ENCODE data around the gene PRDX3.

The PRDX3 gene

GRCh38 chr10:119178372-119179119, at the start of gene PRDX3:
Gene PRDX3, minus strand, starts transcription at chr10:119178812. Its CDS starts 22 bp downstream, at chr10:119178790.
- peaks cover 0 to 24% (median 20%) of the 10 kb centered on the region in 4 donors for H3K4me1 ChIP-seq
- intact Hi-C loops (cut with DNase I; ENCODE audit: low total_unique reads) = no loop called here
- DNase-seq = peak; percentile 96
- TF ChIP-seq, protein P1, sequence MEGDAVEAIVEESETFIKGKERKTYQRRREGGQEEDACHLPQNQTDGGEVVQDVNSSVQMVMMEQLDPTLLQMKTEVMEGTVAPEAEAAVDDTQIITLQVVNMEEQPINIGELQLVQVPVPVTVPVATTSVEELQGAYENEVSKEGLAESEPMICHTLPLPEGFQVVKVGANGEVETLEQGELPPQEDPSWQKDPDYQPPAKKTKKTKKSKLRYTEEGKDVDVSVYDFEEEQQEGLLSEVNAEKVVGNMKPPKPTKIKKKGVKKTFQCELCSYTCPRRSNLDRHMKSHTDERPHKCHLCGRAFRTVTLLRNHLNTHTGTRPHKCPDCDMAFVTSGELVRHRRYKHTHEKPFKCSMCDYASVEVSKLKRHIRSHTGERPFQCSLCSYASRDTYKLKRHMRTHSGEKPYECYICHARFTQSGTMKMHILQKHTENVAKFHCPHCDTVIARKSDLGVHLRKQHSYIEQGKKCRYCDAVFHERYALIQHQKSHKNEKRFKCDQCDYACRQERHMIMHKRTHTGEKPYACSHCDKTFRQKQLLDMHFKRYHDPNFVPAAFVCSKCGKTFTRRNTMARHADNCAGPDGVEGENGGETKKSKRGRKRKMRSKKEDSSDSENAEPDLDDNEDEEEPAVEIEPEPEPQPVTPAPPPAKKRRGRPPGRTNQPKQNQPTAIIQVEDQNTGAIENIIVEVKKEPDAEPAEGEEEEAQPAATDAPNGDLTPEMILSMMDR (IDR thresholded peaks at IDR 0.05) = peak in 1 of 2 experiments; percentile 26
- H3K36me3 ChIP-seq = peaks cover 2 to 20% (median 18%) of the 10 kb centered on the region in 3 donors
- H3K4me3 ChIP-seq = peak within 1 kb of the TSS; percentile 58 to 89
- no peaks in the 10 kb centered on the region for H3K9me3 ChIP-seq
- H3K27ac ChIP-seq = peak within 1 kb of the TSS; percentile 76 to 91
- no peaks in the 10 kb centered on the region for H3K27me3 ChIP-seq

DNA sequence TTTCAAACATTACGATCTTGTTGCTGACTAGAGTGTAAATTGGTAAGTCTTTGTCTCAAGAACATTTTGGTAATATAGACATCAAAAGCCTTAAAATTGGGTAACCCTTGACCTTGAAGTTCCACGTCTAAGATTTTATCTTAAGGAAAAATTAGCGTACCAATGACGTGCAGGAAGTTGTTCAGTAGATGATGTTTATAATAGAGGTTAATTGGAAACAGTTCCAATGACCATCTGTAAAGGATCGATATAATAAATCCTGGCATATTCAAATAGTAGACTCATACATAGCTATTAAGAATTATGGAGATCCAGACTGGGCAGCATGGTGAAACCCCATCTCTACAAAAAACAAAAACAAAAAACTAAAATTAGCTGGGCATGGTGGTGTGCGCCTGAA, 49.2 kb upstream of the PRDX3 start:
- Histone ChIP-seq H3K9me3 (no peaks in the 10 kb centered on the region), H3K27me3 (no peaks in the 10 kb centered on the region), H3K4me3 (no peak overlapping the region), H3K4me1 (peaks cover 0 to 66% (median 34%) of the 10 kb centered on the region in 4 donors), H3K27ac (no peak overlapping the region), H3K36me3 (no peaks in the 10 kb centered on the region)
- intact Hi-C loops (cut with DNase I; ENCODE audit: low total_unique reads) = no loop called here
- DNase-seq = no peak
- TF ChIP-seq, protein P1 (IDR thresholded peaks at IDR 0.05) = no peak

GRCh38 chr10:119225083-119225658, 46.6 kb upstream of the PRDX3 start:
- Histone ChIP-seq H3K36me3 (no peaks in the 10 kb centered on the region), H3K4me3 (no peak overlapping the region), H3K4me1 (peaks cover 0 to 88% (median 58%) of the 10 kb centered on the region in 4 donors), H3K9me3 (no peaks in the 10 kb centered on the region), H3K27me3 (no peaks in the 10 kb centered on the region), H3K27ac (peak overlapping the region; percentile 48 to 80)
- TF ChIP-seq, protein P1 (IDR thresholded peaks at IDR 0.05) = no peak
- intact Hi-C loops (cut with DNase I; ENCODE audit: low total_unique reads) = no loop called here
- no peak for DNase-seq

DNA sequence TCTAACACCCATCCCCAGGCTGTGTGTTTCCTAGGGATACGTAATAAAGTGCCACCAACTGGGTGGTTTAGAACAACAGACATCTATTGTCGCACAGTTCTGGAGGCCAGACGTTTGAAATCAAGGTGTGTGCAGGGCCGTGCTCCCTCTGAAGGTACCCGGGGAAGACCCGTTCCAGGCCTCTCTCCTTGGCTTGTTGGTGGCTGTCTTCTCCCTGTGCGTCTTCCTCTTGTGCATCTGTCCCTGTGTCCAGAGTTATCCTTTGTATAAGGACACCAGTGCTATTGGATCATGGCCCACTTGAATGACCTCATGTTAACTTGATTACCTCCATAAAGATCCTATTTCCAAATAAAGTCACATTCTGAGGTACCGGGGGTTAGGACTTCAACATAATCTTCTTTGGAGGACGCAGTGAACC, 44.4 kb upstream of the PRDX3 start:
- intact Hi-C loops (cut with DNase I; ENCODE audit: low total_unique reads) = no loop called here
- H3K27me3 ChIP-seq = no peaks in the 10 kb centered on the region
- H3K36me3 ChIP-seq = no peaks in the 10 kb centered on the region
- no peak for DNase-seq
- H3K27ac ChIP-seq = peak overlapping the region; percentile 80 to 85
- H3K9me3 ChIP-seq = no peaks in the 10 kb centered on the region
- peak overlapping the region in 1 of 2 donors; percentile 15 for H3K4me3 ChIP-seq
- TF ChIP-seq, protein P1 (IDR thresholded peaks at IDR 0.05) = no peak
- H3K4me1 ChIP-seq = peaks cover 0 to 96% (median 80%) of the 10 kb centered on the region in 4 donors

DNA sequence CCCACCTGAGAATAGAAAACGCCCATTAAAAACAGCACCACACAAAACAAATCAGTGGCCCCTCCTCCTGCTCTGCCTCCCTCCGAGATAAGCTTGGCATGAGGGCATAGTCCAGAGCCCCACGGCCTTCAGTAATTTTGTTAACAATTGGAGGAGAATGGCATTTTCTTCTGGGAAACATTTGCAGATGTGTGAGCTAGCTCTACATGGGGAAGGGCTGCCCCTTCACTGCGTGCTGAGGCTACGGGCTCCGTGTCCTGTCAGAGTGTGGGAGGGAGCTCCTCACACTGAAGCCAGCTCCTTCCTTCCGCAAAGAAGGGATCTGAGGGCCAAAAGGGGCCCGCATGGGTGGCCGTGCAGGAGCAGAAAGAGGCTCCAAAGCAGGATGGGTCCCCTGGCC, 43.9 kb upstream of the PRDX3 start:
- no peaks in the 10 kb centered on the region for H3K9me3 ChIP-seq
- TF ChIP-seq, protein P1 (IDR thresholded peaks at IDR 0.05) = no peak
- intact Hi-C loops (cut with DNase I; ENCODE audit: low total_unique reads) = no loop called here
- no peaks in the 10 kb centered on the region for H3K27me3 ChIP-seq
- H3K4me1 ChIP-seq = peaks cover 0 to 98% (median 84%) of the 10 kb centered on the region in 4 donors
- peak overlapping the region; percentile 80 to 85 for H3K27ac ChIP-seq
- no peaks in the 10 kb centered on the region for H3K36me3 ChIP-seq
- peak overlapping the region in 1 of 2 donors; percentile 15 for H3K4me3 ChIP-seq
- DNase-seq = no peak

All from tibial artery (tissue), 4 donors.